Vagina (tissue), 2 donors: Measurements from ENCODE around the gene MED13L. TPM values are rescaled to one million over a fixed set of nuclear protein-coding genes. Genes with fewer than 3 reads are reported as not detected.

Experiments
- DNase-seq, 2 donors: peaks; one replicate each; pipeline ENCODE4 v3.0.0-alpha.2; 2017; ENCODE audit errors: extremely low spot score in 2 of 2
- H3K27ac ChIP-seq: fragments of 200-600 bp; sonication (generic); one replicate; pipeline ENCODE4 v1.5.1; 2019
- H3K27me3 ChIP-seq: fragments of 200-600 bp; sonication (generic); one replicate; pipeline ENCODE4 v1.5.1; 2019
- H3K36me3 ChIP-seq, 2 donors: fragments of 200-600 bp; sonication (generic); one replicate each; pipeline ENCODE4 v1.5.1; 2017 to 2019
- H3K4me1 ChIP-seq: fragments of 200-600 bp; sonication (generic); one replicate; pipeline ENCODE4 v1.5.1; 2019
- H3K4me3 ChIP-seq, 2 donors: fragments of 200-600 bp; sonication (generic); 1 replicate in 1 of 2; 2 replicates in 1 of 2; pipeline ENCODE4 v1.5.1; 2016 to 2019
- H3K9me3 ChIP-seq: fragments of 200-600 bp; sonication (generic); one replicate; pipeline ENCODE4 v1.5.1; 2019
- POLR2A ChIP-seq, 2 donors: fragments of 450-650 bp; IDR thresholded peaks; one replicate each; pipeline ENCODE4 v1.6.1; 2017; ENCODE audit warnings: antibody characterized with exemption in 2 of 2, mild to moderate bottlenecking in 2 of 2, moderate library complexity in 2 of 2
- POLR2AphosphoS5 ChIP-seq, 2 donors: sonication (generic); formaldehyde crosslinking; IDR thresholded peaks; one replicate each; pipeline ENCODE4 v1.9.0; 2017; ENCODE audit warnings: antibody characterized with exemption in 2 of 2, mild to moderate bottlenecking in 2 of 2, low read depth in 1 of 2; ENCODE audit not compliant: insufficient read depth in 1 of 2
- intact Hi-C: fragments of 100-400 bp; cut with DNase I; formaldehyde crosslinking; loops from one replicate; pipeline ENCODE4 v1.15.1; 2023
- total RNA-seq: library from RNA; depleted of rRNA; stranded (reverse); fragments of >200 nt; gene quantifications from one replicate; pipeline ENCODE4 v1.2.3, GENCODE V29; 2016
- TF ChIP-seq, protein P1 (sequence below), 3 experiments: fragments of 450-650 bp in 2 of 3; fragments of 200-600 bp in 1 of 3; sonication (generic) in 1 of 3; IDR thresholded peaks; one replicate each; pipeline ENCODE4 v1.5.1; 2017 to 2019; ENCODE audit warnings: antibody characterized with exemption in 3 of 3, mild to moderate bottlenecking in 2 of 3, moderate library complexity in 2 of 3

MED13L gene
- total RNA-seq, 1 donor from 2014 or later = 161 TPM

GRCh38 chr12:116068853-116069252 is 208.6 kb downstream of the MED13L start:
- peaks cover 51% of the 10 kb centered on the region for H3K4me1 ChIP-seq
- H3K27me3 ChIP-seq = no peaks in the 10 kb centered on the region
- no peaks in the 10 kb centered on the region for H3K9me3 ChIP-seq
- H3K27ac ChIP-seq = no peak overlapping the region
- no peak for DNase-seq
- intact Hi-C loops = no loop called here
- H3K36me3 ChIP-seq = no peaks in the 10 kb centered on the region
- no peak overlapping the region for H3K4me3 ChIP-seq
- TF ChIP-seq POLR2AphosphoS5 (IDR thresholded peaks at IDR 0.05; ENCODE audit: insufficient read depth in 1 of 2, low read depth in 1 of 2) (no peak), POLR2A (IDR thresholded peaks at IDR 0.05) (no peak)
- TF ChIP-seq, protein P1, sequence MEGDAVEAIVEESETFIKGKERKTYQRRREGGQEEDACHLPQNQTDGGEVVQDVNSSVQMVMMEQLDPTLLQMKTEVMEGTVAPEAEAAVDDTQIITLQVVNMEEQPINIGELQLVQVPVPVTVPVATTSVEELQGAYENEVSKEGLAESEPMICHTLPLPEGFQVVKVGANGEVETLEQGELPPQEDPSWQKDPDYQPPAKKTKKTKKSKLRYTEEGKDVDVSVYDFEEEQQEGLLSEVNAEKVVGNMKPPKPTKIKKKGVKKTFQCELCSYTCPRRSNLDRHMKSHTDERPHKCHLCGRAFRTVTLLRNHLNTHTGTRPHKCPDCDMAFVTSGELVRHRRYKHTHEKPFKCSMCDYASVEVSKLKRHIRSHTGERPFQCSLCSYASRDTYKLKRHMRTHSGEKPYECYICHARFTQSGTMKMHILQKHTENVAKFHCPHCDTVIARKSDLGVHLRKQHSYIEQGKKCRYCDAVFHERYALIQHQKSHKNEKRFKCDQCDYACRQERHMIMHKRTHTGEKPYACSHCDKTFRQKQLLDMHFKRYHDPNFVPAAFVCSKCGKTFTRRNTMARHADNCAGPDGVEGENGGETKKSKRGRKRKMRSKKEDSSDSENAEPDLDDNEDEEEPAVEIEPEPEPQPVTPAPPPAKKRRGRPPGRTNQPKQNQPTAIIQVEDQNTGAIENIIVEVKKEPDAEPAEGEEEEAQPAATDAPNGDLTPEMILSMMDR (IDR thresholded peaks at IDR 0.05) = no peak

GRCh38 chr12:116068371-116068770 is 209.1 kb downstream of the MED13L start:
- Histone ChIP-seq H3K27ac (no peak overlapping the region), H3K27me3 (no peaks in the 10 kb centered on the region), H3K4me1 (peaks cover 49% of the 10 kb centered on the region), H3K4me3 (no peak overlapping the region), H3K36me3 (no peaks in the 10 kb centered on the region), H3K9me3 (no peaks in the 10 kb centered on the region)
- DNase-seq = no peak
- intact Hi-C loops = no loop called here
- TF ChIP-seq POLR2AphosphoS5 (IDR thresholded peaks at IDR 0.05; ENCODE audit: insufficient read depth in 1 of 2, low read depth in 1 of 2) = no peak
- TF ChIP-seq, protein P1 (IDR thresholded peaks at IDR 0.05) = no peak
- no peak for TF ChIP-seq POLR2A (IDR thresholded peaks at IDR 0.05)

- H3K4me1 ChIP-seq = peaks cover 49% of the 10 kb centered on the region
- H3K27ac ChIP-seq = no peak overlapping the region
- TF ChIP-seq, protein P1 (IDR thresholded peaks at IDR 0.05) = no peak
- TF ChIP-seq POLR2A (IDR thresholded peaks at IDR 0.05) = no peak
- TF ChIP-seq POLR2AphosphoS5 (IDR thresholded peaks at IDR 0.05; ENCODE audit: insufficient read depth in 1 of 2, low read depth in 1 of 2) = no peak
- no peaks in the 10 kb centered on the region for H3K9me3 ChIP-seq
- no peaks in the 10 kb centered on the region for H3K36me3 ChIP-seq
- intact Hi-C loops = no loop called here
- H3K27me3 ChIP-seq = no peaks in the 10 kb centered on the region
- no peak overlapping the region for H3K4me3 ChIP-seq
- DNase-seq = no peak
Measured at GRCh38 chr12:116067892-116068291, 209.6 kb downstream of the MED13L start.

GRCh38 chr12:116066381-116067230 is 210.9 kb downstream of the MED13L start:
- H3K36me3 ChIP-seq = no peaks in the 10 kb centered on the region
- H3K27me3 ChIP-seq = no peaks in the 10 kb centered on the region
- no peak for DNase-seq
- TF ChIP-seq, protein P1 (IDR thresholded peaks at IDR 0.05) = no peak
- TF ChIP-seq POLR2AphosphoS5 (IDR thresholded peaks at IDR 0.05; ENCODE audit: insufficient read depth in 1 of 2, low read depth in 1 of 2) (no peak), POLR2A (IDR thresholded peaks at IDR 0.05) (no peak)
- H3K4me1 ChIP-seq = peaks cover 43% of the 10 kb centered on the region
- no peak overlapping the region for H3K4me3 ChIP-seq
- intact Hi-C loops = no loop called here
- H3K9me3 ChIP-seq = no peaks in the 10 kb centered on the region
- H3K27ac ChIP-seq = no peak overlapping the region

- no peak overlapping the region for H3K4me3 ChIP-seq
- no peak overlapping the region for H3K27ac ChIP-seq
- intact Hi-C loops = no loop called here
- no peak for DNase-seq
- peaks cover 43% of the 10 kb centered on the region for H3K4me1 ChIP-seq
- H3K27me3 ChIP-seq = no peaks in the 10 kb centered on the region
- H3K36me3 ChIP-seq = no peaks in the 10 kb centered on the region
- H3K9me3 ChIP-seq = no peaks in the 10 kb centered on the region
- TF ChIP-seq, protein P1 (IDR thresholded peaks at IDR 0.05) = no peak
- TF ChIP-seq POLR2AphosphoS5 (IDR thresholded peaks at IDR 0.05; ENCODE audit: insufficient read depth in 1 of 2, low read depth in 1 of 2) = no peak
- no peak for TF ChIP-seq POLR2A (IDR thresholded peaks at IDR 0.05)
Measured at GRCh38 chr12:116065606-116066005, 211.9 kb downstream of the MED13L start.
